HG03558 (cell line): ENCODE measurements around the gene KIAA1755.

ENCODE experiments used
- ATAC-seq: cut with Tn5 transposase; IDR thresholded peaks from one replicate; pipeline ENCODE4 v1.9.1; 2021; ENCODE audit warnings: moderate number of reproducible peaks; ENCODE audit not compliant: unreplicated experiment; ENCODE audit errors: extremely low read depth

Gene KIAA1755

GRCh38 chr20:38170826-38171674, 89.5 kb downstream of the KIAA1755 start:
- ATAC-seq: no peak

- no peak for ATAC-seq
These were observed 90.2 kb downstream of the KIAA1755 start for GRCh38 chr20:38170219-38170825.

GRCh38 chr20:38169636-38170193, 90.8 kb downstream of the KIAA1755 start:
- ATAC-seq: no peak

- ATAC-seq: no peak
These were observed 91.5 kb downstream of the KIAA1755 start for GRCh38 chr20:38168791-38169589.

- no peak for ATAC-seq
These were observed 92.4 kb downstream of the KIAA1755 start for GRCh38 chr20:38167851-38168760.

GRCh38 chr20:38167328-38167850, 93.1 kb downstream of the KIAA1755 start:
- ATAC-seq: no peak

- no peak for ATAC-seq
These were observed 93.8 kb downstream of the KIAA1755 start for GRCh38 chr20:38166703-38167233.

- ATAC-seq: no peak
These were observed 94.4 kb downstream of the KIAA1755 start for GRCh38 chr20:38165966-38166702.

- ATAC-seq: no peak
These were observed 95.2 kb downstream of the KIAA1755 start, which contains the start of gene TGM2 for GRCh38 chr20:38165089-38165965. Gene TGM2 (minus strand): TSS chr20:38165270. CDS start chr20:38165198, 72 bp downstream.

- no peak for ATAC-seq
These were observed 95.9 kb downstream of the KIAA1755 start for GRCh38 chr20:38164624-38165088.

- ATAC-seq: no peak
These were observed 96.5 kb downstream of the KIAA1755 start for GRCh38 chr20:38164069-38164468.

- no peak for ATAC-seq
These were observed 97.4 kb downstream of the KIAA1755 start for GRCh38 chr20:38162878-38163875.

- ATAC-seq: no peak
These were observed 98.4 kb downstream of the KIAA1755 start for GRCh38 chr20:38162149-38162548.

- ATAC-seq: no peak
These were observed 99.1 kb downstream of the KIAA1755 start for GRCh38 chr20:38161412-38161774.
